ENCODE data around the gene FBLN1.
"Not testable (repeated sequence)": the region's sequence is repeated elsewhere in the genome, so short reads cannot be mapped to it uniquely, and the experiment has no call there.

Gene FBLN1

DNA sequence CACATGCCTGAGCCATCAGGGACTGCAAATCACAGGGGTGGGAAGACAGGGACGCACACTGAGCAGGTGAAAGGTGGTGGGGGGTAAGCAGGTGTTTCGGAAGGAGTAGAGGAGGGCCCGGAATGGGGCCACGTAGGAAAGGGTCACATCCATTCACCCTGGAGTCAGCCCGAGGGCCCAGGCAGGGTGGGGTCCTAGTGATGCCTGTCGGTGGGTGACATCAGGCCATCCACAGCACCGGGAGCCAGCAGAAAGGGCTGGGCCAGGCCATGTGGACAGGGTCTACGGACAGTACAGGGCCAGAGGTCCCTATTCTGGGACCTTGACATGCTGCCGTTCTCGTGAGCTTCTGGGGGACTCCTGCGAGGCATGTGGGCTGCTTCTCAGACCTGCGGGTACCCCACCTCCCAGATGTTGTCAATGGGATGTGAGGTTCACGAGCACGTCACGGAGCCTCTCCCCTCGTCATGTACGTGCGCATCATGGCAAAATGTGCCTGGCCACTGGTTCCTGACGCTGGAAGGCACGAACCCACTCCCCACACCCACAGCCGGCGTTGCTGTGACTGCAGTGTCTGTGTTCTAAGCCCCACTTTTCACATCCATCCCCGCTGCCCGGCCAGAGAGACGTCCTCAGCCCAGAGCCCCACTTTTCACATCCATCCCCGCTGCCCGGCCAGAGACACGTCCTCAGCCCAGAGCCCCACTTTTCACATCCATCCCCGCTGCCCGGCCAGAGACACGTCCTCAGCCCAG, 84.1 kb downstream of the FBLN1 start:
- DNase-seq: no peak

DNA sequence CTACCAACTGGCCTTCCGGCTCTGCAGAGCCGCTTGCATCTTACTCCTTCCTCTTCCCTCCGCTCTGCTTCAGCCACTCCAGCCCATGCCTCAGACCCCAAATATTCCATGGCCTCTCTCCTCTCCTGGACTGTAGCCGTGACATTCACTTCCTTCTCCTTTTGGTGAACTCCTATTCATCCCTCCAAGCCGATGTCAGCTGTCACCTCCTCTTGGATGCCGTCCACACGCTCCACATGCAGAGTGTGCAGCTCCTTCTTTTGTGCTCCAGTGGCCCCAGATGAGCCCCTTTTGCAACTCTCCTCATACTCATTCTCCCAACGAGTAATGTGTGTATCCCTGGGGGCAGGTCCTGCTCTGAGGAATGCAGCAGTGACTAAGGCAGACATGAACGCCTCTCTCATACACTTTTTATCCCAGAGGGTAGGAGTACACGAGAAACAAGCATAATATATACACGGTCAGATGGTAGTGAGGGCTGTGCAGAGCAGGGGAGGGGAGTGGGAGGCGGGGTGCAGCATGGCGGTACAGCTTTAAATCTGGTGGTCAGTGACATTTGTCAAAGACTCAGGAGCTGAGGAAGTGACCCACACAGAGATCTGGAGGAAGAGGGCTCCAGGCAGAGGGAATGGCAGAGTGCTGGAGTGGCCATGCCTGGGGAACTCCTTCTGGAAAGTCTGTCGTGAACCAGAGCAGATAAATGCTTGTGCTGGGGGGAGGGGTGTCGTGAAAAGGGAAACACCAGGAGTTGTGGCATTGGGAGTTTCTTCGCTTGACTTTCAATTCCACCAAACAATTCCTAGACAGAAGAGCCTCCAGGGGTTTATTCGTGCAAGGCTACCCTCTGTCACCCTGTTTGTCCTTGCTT, 85.2 kb downstream of the FBLN1 start:
- DNase-seq: no peak

DNA sequence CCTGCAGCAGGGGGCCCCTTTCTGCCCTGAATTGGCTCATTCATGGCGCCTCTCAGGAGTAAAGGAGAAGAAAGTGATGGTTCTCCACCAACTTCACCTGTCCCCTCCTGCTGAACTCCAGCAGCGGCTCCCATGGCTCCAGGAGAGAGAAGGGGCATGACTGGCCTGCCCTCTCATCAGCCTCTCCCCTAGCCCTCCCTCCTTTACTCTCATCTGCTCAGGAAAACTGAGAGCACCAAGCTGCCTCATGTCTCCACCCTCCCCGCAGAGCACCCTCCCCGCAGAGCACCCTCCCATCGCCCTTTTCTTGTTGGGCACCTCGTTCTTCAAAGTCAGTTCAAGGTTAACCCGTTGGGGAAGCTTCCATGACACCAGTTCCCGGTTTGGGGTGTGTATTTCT, 86.9 kb downstream of the FBLN1 start:
- DNase-seq: no peak

DNA sequence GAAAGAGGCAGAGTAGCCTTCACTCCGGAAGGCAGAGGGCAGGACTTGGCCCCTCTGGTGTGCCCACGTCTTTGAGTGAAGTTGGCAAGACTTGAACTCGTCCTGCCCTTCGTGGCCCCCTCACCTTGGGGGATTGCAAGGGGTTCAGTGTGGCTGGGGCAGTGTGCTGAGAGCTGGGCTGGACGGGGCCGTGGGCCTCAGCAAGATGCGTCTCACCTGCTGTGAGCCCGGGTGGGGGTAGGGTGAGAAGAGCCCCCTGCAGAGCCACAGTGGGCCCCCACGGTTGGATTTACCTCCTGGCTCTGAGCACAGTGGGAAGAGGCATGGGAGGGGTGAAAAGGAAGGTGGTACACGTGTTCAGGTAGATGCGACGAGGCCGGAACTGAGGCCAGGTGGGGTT, 87.6 kb downstream of the FBLN1 start:
- DNase-seq: no peak

DNA sequence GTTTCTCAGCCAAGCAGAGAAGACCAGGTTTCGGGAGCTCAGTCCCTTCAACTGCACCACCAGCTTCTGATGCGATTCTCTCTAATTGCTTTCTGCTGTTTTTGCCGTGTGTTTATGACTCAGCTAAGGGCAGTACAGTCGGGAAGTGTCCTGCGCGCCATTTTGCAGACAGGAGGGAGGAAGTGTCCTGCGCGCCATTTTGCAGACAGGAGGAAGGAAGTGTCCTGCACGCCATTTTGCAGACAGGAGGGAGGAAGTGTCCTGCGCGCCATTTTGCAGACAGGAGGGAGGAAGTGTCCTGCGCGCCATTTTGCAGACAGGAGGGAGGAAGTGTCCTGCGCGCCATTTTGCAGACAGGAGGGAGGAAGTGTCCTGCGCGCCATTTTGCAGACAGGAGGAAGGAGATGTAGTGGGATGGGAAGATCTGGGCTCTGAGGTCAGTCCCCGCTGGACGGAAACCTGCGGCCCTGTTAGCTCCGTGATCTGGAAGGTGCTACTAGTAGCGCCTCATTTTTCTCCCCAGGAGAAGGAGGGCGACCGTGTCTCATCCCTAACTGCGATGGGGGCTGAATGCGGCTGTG, 89.0 kb downstream of the FBLN1 start:
- DNase-seq: not testable (repeated sequence)

DNA sequence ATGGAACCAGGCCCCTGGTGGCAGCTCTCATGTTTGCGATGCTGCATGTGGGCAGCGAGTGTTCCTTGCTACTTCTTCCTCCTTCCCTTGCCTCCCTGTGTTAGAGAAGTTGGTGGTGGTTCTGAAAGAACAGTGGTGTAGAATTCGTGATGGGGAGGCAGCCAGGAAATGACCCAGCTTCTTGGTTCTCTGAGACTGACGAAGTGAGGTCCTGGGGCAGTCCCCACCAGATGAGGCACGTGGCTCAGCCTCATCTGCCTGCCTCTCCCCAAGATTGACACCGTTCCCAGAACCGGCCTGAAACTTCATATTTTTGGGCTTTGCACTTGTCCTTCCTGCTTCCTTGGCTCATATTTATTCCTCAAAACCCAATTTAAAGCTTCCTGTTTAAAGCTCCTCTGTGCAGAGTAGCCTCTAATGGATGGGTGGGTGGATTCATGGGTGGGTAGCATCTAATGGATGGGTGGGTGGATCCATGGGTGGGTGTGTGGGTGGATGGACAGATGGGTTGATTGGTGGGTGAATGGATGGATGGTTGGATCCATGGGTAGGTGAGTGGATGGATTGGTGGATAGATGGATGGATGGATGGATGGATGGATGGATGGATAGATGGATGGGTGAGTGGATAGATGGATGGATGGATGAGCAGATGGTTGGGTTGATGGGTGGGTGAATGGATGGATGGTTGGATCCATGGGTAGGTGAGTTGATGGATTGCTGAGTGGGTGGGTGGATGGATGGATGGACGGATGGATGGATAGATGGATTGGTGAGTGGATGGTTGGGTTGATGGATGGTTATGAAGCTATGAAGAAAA, 91.6 kb downstream of the FBLN1 start:
- no peak for DNase-seq

DNA sequence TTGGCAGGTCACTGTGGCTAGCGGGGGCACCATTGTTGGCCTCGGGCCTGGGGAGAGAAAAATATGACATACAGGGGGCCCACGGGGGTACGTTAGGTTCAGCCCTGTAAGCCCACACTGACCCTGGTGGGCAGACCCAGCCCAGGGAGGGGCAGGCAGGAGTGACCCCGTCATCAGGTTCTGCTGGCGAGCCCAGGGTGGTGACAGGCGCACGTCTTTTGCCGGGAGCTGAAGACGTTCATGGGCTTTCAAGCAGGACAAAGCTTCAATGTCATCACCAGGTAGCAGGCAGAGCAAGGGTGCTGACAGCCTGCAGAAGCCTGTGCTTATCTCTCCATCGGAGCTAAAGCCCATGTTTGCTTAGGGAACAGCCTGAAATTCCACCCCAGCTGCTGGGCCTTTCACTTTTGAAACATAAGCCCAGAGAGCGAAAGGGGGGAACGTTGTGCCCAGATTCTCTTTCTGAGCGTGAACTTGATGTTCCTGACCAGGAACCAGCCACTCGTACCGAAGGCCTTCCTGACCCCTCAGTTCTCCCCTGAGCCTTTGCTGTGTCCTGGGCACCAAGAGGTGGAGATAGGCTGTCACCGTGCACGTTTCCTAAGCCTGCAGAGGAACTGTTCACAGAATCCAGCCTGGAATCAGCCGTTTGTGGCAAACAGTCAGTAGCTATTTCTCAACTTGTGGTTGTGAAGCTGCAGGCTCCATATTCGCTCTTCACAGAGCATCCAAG, 94.9 kb downstream of the FBLN1 start:
- DNase-seq: no peak

DNA sequence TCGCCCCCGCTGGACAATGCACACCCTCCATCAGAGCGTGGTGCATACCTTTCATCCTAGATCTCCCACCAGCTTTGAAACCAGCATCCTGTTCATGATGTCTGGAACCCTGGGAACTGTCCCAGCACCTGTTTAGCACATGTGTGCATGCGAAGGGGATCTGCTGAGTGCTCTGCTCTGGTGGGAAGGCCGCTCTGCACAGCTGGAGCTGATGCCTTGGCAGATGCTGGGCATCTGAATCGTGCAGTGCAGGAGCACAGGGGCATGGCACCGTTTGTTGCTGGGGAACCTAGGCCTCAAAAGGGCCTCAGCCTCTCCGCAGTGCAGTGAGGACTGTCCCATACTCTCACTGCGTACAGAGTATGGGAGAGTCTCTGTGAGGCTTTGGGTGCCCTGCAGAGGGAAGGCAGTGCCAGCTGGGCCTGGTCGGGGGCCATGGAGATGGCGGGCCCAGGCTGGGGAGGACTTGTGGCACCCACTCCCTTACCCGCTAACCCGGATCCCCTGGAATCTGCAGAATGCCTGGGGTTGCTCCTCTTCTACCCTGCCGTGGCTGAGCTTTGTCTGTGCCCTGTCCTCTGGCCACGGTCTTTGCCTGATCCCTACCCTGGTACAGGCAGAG, 96.0 kb downstream of the FBLN1 start:
- DNase-seq: no peak

DNA sequence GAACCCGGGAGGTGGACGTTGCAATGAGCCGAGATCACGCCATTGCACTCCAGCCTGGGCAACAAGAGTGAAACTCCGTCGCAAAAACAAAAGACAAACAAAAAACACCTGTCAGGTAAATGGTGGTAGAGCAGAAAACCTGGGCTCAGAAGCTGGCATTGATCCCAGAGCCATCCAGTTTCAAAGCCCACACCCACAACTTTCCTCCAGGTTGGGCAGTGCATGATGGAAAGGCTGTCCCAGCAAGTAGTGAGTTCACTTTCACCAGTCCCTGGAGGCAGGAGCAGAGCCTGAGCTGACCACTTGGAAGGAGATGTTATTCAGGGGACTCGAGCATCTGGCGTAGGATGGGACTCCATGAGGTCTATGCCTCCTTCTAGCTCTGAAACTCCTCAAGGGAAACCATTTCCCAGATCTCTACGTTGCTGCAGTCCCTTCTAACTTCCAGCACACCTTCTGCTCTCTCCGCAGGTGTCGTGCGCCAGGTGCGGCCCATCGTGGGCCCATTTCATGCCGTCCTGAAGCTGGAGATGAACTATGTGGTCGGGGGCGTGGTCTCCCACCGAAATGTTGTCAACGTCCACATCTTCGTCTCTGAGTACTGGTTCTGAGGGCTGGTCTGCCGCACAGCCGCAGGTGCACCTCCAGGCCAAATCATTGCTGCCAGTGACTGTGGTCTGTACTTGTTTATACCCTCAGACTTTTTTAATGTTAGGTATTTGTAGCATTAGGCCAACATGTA, 97.3 kb downstream of the FBLN1 start:
- DNase-seq: no peak

DNA sequence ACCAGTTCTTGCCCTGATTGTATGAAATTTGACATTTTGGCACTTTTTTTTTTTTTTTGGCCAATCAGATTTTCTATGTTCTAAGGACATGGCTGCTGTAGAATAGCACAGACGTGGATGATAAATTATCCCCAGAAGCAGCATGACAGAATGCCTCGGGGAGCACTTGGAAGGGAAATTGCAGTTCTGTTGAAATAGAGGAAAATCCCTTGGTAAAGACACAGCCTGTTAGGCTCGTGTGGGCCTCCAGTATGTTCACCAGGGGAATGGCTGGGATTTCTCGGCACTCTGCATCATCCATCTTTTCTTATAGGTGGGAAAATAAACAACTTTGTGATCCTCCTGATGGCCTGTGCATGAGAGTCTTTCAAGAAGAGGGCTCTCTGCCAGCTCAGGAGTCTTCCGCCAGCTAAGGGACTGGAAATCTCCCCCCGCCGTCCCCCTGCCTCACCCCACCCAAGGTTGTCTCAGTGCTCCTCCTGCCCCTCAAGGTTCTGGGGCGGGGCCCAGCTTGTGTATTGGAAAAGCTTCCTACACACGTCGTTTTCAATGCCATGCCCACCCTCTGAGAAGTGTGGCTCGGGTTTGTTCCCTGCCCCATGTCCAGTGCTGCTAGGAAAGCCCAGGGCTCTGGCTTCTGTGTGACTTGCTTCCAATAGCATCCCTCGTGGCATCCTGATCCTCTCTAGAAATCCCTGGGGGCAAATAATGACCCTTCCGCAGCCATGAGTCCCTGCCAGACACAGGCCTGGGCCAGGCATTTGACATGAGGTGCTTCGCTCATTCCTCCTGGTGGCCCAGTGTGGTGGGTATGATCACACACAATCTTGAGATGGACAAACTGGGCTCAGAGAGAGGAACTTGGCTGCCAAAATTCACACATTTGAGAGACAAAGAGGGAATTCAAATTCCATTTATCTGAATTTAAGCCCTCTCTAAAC, 98.4 kb downstream of the FBLN1 start:
- DNase-seq: no peak

DNA sequence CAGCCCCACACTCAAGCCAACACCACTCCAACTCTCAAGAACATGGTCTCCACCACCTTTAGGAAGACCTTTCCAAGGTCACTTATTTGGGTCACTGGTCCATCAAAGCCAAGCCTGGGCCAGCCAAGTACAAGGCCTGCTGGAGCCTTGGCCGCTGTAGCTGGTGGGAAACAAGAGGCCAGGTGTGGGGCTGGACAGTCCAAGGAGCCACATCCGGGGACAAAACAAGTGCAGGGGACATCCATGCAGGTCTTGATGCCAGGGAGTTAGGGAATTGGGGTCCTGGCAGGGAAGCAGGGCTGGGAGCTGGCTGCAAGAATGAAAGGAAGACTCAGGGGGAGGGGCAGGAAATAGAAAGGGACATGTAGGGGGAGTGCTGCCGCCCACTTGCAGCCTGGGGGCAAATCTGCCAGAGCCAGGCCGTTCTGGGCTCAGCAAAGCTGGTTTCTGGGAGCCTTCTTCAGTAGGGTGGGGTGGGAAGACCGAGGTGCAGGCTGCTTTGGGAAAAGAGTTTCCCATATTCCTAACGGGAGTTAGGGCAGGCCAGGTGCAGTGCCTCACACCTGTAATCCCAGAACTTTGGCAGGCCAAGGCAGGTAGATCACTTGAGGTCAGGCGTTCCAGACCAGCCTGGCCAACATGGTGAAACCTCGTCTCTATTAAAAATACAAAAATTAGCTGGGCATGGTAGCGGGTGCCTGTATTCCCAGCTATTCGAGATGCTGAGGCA, 99.5 kb downstream of the FBLN1 start:
- no peak for DNase-seq

DNA sequence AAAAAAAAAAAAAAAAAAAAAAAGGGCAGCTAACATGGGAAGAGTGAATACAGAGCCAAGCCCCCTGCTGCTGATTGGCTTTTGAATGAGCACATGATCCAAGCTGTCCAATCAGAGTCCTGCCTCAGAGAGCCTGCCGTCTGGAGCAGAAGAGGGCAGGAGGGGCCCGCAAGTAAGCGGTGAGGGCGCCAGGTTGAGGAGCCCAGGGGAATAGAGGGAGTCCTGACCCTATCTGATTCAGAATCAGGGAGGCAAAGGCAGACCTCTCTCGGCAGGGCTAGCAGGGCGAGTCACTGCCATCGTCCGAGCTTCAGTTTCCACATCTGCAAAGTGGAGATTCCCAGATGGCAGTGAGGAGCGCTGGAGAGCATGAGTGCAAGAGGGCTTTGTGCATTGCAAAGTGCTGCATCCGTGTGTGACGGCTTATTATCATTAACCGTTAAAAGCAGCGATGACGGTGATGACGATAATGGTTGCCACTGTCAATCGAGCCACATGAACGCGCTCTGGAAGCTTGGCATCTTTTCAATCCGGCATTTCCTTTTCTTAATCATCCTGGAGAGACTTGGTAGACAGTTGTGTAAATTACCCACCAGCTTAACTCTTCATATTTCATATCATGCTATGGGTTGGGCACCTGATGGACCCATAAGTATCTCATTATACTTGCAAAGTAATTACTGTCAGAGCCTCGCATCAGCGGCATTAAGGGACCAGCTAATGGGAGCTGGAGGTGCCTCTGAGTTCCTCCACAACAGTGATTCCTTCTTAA, 100.3 kb downstream of the FBLN1 start:
- DNase-seq: no peak

DNA sequence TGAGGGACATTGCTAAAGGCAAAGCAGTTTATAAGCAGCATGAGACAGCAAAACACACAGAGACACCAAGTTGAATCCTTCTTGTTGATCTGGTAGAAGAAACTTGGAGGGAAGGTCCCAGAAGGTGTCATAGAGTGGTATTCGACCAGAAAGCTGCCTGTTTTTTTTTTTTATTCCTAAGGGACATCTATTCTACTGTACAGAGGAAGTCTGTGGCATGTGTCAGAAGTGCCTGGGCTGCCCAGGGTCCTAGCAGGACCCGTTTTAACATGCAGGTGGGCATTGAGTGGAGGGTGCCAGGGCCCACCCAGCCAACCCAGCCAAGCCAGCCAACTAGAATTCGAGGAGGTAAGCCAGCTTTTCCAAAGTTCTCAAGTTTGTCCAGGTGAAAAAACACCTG, 100.9 kb downstream of the FBLN1 start:
- DNase-seq: no peak

DNA sequence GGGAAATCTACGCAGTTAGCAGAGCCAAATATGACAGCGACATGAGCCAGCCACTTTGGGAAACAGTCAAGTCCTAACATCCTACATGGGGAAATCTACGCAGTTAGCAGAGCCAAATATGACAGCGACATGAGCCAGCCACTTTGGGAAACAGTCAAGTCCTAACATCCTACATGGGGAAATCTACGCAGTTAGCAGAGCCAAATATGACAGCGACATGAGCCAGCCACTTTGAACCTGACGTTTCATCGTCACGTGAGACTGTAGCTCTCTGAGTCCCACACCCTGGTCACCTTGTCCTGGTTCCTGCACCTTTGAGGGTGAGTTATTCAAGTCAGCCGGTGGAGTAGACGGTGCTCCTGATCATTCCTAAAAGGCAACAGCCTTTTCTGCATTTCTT, 105.4 kb downstream of the FBLN1 start:
- DNase-seq: not testable (repeated sequence)

DNA sequence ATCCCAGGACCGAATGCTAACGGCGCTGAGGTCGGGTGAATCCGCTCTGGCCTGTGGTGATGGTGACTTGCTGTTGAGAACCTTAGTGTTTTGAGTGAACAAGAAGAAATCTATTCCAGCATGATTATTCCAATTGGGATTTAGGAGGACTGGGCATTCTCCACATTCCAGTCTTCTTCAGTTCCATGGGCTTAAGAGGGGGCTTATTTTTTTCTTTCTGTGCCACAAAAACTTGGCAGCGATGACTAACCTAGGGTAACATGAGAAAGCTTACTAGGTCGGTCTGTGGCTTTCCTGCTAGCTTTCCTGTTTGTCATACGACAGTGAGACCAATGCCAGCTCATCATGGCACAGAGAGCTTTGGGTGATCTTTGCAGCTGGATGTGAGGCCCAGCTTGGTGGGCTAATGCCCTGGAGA, 106.1 kb downstream of the FBLN1 start:
- DNase-seq: no peak

DNA sequence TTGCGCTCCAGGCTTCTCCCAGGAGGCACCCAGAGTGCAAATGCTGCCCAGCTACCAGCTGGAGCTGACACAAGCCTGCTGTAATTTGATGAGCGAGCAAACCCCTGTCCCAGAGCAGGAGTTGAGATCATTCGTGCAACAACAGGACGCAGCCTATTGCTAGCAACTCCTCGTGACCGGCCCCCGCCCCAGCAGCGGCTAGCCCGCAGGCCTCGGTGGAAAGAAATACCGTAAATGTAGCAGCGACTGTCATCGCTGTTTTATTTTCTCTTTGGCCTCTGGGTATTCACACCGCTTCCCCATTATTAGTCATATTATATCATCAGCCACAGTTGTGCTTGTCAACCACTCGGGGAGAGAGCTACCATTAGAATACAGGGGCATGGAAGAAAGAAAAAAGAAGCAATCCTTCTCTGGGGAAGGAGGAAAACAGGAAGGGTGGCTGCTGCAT, 109.8 kb downstream of the FBLN1 start:
- no peak for DNase-seq

DNA sequence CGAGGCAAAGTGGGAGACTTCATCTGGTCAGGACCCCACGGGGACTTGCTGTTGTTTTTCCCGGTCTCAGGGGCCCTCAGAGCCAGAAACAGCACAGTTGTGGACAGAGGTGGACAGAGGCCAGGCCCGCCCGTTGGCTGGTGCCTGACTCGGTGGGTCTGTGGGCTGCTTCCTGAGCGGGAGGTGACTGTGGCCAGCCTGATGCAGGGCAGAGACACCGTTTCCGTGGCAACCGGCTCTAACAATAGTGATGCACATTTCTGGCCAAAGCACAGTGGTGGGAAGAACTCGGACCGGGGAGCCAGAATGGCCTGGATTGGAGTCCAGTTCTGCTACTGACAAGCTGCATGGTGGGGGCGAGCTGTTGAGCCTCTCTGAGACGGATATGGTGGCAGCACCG, 110.3 kb downstream of the FBLN1 start:
- DNase-seq: no peak

DNA sequence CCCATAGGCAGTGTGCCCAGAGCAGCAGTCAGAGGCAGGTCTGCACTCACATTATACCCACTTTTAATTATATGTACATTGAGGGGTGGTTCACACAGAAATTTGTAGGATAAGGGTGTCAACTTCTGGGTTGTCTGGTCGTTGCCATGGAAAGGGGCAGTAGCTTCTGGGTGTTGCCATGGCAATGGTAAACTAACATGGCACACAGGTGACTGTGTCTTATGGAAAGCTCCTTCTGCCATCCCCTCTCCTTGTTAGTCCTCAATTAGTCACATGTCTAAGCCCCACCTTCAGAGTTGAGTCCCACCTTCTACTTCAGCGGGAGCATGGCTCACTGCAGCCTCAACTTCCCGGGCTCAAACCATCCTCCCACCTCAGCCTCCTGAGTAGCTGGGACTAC, 112.7 kb downstream of the FBLN1 start:
- DNase-seq: no peak
